Measurements from ENCODE around the gene ADAM19. TPM values are rescaled to one million over a fixed set of nuclear protein-coding genes. Genes with fewer than 3 reads are reported as not detected.

Gene ADAM19
- total RNA-seq, 1 donor from 2014 or later: 2.9 TPM

DNA sequence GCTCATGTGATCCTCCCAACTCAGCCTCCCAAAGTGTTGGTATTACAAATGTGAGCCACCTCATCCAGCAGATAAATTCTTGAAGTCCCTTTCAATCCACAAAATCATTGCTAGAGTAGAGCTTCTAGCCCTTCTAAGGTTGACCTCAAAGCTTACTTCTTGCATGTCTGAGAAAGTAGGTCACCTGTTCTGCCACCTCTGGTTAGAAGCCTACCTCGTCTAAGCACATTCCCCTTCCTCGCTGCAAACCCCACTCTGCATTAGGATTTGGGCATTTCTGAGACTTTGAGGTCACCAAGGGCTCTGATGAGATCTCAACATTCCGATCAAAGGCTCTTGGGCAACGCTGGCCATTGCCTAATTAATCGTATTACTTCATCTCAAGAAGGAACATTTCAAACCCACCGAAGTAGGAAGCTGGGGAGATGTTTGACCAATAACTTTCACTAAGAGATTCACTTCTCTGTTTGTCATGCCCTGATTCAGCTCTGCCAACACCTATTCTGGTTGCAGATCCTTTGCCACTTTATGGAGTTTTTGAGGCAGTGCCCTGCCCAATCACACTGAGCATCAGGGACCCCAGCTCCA lies 8.6 kb downstream of the ADAM19 start:
- DNase-seq (ENCODE audit: low spot score) (no peak), ATAC-seq (no peak)

DNA sequence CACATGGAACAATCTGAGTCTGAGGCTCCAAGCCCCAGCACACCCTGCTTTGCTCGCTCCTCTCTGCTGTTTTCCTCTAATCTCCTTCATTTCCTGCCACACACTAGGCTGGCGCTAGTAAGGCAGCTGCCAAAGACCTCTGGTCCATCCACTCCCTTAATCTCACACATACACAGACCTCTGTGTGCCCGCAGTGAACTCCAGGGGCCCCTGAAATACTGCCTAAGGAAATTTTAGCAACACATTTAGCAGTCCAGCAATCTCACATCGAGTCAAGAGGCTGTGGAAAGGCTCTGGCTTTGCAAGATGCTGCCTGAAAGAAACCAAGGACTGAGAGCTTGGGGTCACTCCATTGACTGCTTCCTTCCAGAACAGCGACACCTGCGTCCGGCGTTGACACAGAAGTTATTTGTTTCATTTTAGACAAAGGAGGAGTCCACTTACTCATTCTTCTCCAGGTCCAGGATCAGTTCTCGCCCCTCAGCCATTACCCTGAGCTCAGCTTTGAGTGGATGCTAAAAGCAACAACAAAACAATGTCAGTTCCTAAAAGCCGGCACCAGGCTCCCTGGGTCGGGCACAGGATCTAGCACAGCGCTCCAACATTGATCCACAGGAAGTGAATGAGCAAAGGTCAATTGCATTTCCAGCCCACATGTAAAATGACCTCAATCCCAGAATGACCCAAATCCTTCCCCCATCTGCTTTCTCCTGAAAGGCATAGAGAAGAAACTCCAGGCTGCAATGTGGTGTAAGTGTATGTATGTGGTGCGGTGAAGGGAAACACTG lies 11.5 kb downstream of the ADAM19 start:
- ATAC-seq: peak; percentile 82
- peak; percentile 74 for DNase-seq (ENCODE audit: low spot score)

DNA sequence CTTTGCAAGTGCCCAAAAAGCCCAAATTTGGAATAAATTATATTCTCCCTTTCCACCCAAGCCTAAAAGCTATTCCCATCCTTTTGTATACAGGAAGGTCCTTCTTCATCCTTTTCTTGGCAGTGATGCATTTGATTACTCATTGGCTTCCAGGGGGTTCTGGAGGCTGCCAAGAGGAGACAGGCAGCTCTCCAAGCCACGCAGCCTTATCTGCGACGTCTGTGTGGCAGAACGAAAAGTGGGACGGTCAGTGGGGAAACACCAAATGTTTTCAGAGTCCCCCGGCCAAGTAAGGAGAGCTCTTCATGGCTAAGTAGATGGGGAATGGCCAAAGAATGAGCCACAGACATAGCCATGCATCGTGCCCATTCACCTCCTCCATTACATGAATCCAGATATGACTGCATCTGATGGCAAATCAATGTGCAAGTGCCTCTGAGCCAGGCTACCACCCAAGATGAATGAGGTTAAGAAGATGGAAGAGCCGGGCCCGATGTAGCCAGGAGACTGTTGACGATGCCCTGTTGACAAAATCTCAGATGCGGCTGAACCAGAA lies 12.1 kb downstream of the ADAM19 start:
- DNase-seq (ENCODE audit: low spot score) (peak; percentile 64), ATAC-seq (peak; percentile 65)

DNA sequence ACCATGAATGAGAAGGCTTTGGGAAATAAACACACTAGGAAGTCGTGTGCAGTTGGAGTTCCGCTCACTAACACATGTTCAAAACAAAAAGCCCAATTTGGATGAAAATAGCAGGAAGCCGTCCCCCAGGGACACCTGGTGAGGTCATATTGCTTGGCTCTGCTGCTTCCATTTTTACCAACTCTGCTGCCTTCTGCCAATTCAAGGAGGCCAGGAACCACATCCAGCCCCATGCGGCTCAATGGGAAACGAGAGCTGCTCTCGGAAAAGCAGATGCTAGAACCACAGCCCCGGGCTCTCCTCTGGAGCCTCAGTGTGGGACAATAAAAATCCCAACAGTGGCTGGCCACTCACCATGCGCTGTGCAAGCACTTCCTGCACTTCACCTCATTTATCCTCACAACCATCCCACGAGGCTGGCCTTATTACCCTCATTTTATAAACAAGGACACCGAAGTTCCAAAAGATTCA lies 13.4 kb downstream of the ADAM19 start:
- ATAC-seq: no peak

DNA sequence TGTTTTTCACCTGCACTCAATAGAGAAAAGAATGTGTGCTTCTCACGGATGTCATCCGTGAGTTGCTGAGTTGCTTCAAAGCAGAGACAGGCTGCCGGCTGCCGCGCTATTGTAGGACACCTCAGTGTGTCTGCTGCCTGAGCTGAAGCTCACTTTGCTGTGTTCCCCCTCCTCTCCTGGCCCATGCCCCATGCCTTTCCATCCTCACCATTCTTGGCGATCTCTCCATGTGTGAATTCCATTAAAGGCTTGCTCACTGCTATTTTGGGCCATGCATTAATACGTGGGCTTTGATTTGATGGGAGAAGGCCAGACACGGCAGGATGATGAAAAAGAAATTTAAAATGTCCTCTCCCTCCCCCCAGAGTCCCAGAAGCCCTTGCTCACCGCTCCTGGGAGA lies 14.5 kb downstream of the ADAM19 start:
- DNase-seq (ENCODE audit: low spot score) (peak; percentile 30), ATAC-seq (no peak)

More for the DNA sequence above, 13.4 kb downstream of the ADAM19 start:
- DNase-seq (ENCODE audit: low spot score): no peak

DNA sequence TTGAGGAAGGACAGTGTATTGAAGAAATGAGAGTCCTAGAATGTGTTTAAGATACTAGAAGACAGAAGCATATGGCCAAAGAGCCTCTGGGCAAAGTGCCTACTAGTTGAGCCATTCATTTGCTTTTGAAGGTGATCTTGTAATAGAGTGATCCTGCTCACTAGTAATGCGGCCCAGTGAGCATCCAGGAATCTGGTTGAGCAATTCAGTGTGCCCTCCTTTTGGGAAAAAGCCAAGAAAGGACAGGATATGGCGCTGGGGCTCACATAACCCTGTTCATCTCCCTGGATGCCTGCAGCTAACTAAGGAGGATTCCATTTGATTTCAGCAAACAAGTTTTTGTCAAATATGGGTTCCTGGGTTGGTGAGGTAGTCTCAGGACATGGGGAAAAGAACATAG lies 16.3 kb downstream of the ADAM19 start:
- peak; percentile 83 for DNase-seq (ENCODE audit: low spot score)
- ATAC-seq: peak; percentile 60

DNA sequence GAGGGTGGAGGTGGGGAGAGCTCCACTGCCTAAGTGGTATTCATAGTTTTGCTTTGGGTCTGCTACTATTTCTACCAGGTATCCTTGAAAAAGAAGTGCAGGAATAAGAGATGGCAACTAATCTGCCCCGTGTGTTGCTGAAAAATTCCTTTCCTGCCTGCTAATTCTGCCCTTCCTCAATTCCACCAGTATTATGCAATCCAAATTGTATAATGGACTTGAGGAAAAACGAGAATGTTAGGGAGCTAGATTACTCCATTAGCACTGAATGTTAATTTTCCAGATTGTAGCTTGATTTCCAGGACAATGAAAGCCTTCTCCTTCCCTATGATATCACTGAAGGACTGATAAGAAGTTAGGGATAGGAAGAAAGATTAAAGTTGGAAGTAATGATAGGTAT lies 16.9 kb downstream of the ADAM19 start:
- ATAC-seq: no peak
- DNase-seq (ENCODE audit: low spot score): peak; percentile 1

DNA sequence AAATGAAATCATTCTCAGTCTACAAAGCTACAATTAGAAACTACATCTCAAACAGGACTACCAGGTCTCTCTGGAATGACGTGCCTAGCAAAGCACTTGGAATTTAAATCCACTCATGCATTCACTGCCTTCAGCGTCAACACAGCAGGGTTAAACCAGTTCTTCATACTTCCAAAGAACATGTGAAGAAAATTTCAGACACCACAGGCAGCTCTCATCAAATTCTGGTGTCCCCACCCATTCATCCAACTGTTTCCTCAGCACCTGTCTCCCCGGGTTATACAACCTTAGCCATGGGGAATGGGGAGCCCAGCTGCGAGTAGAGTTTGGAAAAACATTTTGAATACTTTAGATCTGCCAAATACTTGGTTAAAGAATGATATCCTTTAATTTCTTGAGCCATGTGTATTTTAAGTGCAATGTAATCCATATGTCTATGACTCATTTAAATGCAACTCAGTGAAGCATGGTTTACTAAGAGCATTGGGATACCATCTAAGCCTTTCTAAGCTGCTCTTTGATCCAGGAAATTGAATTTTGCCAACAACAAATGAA lies 17.5 kb downstream of the ADAM19 start:
- DNase-seq (ENCODE audit: low spot score) (peak; percentile 16), ATAC-seq (no peak)

DNA sequence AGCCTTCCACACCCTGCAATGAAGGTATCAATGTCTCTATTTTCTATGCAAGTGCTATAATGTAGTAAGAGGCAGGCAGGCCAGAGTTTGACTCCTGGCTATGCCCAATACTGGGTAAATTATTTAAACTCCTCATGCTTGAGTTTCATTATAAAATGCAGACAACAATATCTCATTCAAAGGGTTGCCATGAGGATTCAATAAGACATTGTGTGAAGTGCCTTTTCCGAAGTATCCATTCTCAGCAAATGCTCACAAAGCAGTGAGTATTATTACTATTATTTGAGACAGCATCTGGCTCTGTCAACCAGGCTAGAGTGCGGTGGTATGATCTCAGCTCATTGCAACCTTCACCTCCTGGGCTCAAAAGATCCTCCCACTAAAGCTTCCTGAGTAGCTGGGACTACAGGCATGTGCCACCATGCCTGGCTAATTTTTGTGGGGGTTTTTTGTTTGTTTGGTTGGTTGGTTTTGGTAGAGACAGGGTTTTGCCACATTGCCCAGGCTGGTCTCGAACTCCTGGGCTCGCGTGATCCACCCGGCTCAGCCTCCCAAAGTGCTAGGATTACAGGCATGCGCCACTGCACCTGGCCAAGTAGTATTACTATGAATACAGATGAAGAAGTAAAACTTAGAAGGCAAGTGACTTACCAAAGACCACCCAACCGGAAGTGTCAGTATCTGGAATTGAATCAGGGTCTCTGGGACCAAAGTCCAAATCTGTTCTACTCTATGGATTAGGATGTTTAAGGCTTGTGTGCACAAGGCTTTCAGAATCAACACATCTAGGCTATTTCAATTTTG lies 18.8 kb downstream of the ADAM19 start:
- peak; percentile 26 for DNase-seq (ENCODE audit: low spot score)
- ATAC-seq: no peak

DNA sequence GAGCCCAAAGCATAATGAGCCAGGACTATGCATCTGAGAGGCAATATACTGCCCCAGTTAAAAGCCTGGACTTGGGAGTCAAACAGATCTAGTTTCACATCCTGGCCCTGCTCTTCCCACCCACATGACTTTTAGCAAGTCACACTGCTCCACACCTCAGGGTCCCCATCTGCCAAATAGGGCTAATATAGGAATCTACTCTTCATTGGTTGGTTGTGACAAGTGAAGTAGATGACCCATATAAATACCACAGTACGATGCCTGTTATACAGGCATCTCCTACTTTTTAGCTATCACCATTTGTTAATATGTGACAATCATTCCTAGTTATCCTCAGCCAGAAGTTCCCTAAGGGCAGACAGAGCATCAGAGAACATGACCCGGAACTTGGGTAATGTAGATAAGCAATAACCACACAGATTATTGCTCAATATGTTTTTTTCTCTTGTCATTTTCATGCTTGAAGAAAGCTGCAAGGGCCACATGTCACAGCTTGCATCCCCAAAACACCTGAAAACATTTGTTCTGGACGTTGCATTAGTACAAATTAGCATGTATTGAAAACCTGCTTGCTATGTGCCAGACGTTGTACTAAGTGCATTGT lies 20.4 kb downstream of the ADAM19 start:
- ATAC-seq (peak; percentile 85), DNase-seq (ENCODE audit: low spot score) (peak; percentile 67)

DNA sequence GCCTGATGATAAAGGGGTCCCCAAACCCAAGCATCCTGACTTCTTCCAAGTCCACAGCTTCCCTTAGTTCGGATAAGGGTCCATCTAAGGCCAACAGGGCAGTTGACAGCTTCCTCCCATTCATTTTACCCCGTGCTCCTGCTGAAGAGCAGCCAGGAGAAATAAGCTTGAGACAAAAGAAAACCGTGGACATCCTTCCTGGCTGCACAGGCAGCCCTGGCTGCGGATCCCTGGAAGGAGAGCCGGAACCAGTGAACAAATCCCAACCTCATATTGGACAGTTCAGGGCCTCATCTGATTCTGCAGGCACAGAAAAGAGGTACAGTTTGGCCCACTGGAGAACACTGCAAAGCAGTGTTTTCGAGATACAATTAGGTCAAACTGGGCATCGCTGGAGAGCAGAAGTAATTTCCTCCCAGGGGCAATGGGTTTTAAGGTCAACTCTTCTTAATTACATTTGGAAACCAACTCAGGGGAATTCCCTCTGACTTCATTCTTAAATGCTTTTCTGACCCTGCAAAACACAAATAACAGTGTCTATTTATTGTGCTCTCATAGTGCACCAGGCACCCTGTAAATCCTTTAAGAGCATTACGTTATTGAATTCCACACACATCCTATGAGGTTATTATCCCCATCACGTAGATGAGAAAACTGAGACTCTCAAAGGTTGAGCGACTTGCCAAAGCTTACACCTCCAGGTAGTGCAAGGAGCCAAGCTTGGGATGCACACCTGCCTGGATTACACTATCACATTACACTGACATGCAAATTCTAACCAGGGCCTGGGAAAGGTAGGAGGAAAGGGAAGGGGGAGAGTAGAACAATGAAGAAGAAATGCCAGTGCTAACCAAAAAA lies 21.2 kb downstream of the ADAM19 start:
- peak; percentile 7 for ATAC-seq
- peak; percentile 18 for DNase-seq (ENCODE audit: low spot score)

DNA sequence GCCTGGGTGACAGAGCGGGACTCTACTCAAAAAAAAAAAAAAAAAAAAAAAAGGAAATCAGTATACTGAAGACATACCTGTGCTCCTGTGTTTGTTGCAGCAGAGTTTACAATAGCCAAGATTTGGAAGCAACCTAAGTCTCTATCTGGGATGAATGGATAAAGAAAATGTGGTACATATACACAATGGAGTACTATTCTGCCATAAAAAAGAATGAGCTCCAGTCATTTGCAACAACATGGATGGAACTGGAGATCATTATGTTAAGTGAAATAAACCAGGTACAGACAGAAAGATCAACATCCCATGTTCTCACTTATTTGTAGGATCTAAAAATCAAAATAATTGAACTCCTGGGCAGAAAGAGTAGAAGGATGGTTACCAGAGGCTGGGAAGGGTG lies 22.9 kb downstream of the ADAM19 start:
- DNase-seq (ENCODE audit: low spot score) (no peak), ATAC-seq (no peak)

DNA sequence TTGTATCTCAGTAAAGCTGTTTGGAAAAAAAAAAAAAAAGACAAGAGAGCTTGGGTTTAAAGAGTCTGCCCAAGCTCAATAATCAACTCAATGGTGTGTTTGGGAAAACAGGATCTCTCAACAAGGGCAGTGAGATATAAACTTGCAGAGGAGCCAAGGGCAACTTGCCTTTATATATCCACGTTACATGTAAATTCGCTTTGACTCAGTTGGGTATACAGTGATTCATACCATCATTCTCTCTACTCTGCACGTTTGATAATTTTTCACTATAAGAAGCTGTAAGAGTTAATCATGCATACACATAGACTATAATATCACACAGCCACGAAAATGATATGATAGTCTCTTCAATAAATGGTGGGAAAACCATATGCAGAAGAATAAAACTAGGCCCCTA lies 24.9 kb downstream of the ADAM19 start:
- no peak for ATAC-seq
- no peak for DNase-seq (ENCODE audit: low spot score)

DNA sequence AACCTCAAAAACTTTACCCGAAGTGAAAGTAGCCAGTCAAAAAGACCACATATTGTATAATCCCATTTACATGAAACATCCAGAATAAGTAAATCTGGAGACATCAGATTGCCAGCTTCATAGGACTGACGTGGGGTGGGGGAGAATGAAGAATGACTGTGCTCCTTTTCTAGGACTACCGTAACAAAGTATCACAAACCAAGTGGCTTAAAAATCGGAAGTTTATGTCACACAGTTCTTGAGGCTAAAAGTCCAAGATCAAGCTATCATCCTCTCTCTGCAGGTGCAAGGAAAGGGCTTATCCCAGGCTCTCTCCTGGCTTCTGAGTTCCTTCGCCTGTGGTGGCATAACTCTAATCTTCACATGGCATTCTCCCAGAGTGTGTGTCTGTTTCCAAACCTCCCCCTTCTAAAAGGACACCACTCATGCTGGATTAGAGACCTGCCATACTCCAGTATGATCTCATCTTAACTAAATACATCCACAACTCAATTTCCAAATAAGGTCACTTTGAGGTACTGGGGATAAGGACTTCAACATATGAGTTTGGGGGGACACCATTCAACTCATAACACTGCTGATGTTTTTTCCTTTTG lies 25.5 kb downstream of the ADAM19 start:
- ATAC-seq (no peak), DNase-seq (ENCODE audit: low spot score) (no peak)

DNA sequence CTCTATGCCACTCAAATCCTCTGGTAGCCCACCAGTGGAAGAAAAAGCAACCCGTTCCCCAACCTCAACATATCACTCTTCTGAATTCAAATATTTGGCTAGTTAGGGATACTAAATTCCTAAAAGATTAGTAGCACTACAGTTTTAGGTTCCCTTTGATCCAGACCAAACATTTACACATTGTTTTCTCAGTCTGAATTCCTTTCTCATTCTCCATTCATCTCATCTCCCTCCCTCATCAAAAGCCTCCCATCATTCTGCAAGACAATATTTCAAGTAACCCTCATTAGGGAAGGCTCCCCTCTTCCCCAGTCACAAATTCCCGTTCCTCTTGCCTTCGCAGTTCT lies 26.3 kb downstream of the ADAM19 start:
- ATAC-seq (no peak), DNase-seq (ENCODE audit: low spot score) (no peak)

DNA sequence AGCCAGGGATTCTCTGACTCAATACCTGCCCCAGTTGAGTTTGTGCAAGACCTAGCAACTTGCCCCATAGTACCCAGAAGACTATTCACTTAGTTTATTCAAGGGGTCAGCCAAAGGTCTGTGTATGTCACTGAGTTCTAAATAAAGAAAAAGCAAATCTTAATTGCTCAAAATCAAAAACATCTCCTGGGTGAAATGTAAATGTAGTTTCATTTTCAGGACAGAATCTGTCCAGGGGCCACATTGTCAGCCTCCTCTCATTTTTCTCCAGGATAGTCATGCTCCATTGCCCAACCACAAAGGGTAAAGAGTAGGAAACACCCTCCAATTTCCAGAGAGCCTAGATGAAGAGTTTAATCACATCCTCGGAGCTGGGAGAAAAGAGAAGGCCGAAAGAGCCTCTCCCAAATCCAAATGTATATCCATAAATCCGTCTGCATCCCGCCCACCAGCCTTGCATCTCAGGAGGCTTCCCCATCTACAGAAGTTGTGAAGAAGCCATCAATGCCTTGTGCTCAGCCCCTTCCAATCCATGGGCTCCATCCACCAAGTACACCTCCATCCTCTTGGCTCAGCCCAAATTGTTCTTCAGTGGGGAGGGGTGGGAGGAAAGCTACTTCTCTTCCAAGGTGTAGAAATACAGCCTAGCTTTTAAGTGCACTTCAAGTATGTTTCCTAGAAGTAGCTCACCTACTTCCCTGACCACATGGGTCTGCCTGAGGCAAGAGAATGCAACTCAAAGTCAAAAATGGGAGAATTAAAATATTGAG lies 26.9 kb downstream of the ADAM19 start:
- ATAC-seq (peak; percentile 91), DNase-seq (ENCODE audit: low spot score) (peak; percentile 80)

DNA sequence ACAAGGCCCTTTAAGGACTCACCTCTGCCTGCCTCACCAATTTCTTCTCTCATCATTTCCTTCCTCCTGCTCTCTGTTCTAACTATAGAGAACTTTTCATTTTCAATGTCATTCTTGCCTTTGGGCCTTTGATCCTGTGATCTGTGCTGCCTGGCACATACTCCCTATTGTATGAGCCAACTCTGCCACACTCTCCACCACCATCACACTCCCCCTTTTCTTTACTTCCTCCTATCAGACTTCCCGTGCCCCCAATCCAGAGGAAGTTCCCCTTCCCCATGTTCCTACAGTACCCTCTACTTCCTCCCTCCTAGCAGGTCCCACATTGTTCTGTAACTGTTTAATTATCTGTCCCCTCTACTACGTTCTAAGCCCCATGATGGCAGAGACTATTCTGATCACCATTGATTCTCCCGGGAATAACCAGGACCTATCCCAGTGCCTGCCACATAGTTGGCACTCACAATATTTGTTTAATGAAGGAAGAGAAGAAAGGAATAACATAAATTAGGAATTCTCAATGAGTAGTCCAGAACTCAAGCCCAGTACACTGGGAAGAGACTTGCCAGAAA lies 27.5 kb downstream of the ADAM19 start:
- DNase-seq (ENCODE audit: low spot score): peak; percentile 53
- ATAC-seq: peak; percentile 80

DNA sequence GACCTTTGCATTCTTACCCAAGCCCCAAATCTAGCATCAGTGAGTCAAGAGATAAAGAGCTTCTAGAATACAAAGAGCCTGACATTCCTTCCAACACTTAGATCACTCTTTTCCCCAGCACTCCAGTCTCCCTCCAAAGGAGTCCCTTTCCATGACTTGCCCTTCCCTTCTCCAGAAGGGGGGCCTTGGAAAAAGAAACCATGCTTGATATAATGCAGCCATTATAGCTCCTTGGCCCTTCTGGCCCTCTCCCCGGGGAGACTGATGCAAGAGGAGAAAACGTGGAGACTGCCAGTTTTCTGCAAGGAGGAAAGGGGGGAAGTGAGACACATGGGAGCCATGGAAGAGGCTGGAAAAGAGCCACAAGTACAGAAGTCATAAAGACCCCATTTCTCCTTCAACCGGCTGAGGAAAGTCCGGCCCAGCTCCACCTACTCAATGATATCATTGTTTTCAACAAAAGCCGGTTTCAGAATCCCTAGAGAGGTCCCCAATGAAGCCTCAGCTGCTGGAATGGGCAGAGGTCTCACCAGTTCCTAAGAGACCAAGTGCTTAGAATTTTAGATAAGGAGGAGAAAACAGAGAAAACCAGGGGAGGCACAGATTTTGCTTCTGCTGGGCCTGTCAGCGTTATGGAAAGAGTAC lies 29.0 kb downstream of the ADAM19 start:
- ATAC-seq (no peak), DNase-seq (ENCODE audit: low spot score) (no peak)
